Ovary (tissue), 3 donors: ENCODE results near the gene CDHR2.

Source experiments
- EP300 ChIP-seq: sonication (generic); formaldehyde crosslinking; IDR thresholded peaks from one replicate; pipeline ENCODE4 v1.6.1; 2017; ENCODE audit warnings: antibody characterized with exemption
- TF ChIP-seq, protein P1 (sequence below), 3 donors: fragments of 450-650 bp in 2 of 3; fragments of 200-600 bp in 1 of 3; IDR thresholded peaks; one replicate each; pipeline versions ENCODE4 v1.5.1 to v1.8.0; 2016 to 2022; ENCODE audit warnings: antibody characterized with exemption in 3 of 3, mild to moderate bottlenecking in 1 of 3
- donor health status: DM: no; HTN: no; CAD: no.

DNA sequence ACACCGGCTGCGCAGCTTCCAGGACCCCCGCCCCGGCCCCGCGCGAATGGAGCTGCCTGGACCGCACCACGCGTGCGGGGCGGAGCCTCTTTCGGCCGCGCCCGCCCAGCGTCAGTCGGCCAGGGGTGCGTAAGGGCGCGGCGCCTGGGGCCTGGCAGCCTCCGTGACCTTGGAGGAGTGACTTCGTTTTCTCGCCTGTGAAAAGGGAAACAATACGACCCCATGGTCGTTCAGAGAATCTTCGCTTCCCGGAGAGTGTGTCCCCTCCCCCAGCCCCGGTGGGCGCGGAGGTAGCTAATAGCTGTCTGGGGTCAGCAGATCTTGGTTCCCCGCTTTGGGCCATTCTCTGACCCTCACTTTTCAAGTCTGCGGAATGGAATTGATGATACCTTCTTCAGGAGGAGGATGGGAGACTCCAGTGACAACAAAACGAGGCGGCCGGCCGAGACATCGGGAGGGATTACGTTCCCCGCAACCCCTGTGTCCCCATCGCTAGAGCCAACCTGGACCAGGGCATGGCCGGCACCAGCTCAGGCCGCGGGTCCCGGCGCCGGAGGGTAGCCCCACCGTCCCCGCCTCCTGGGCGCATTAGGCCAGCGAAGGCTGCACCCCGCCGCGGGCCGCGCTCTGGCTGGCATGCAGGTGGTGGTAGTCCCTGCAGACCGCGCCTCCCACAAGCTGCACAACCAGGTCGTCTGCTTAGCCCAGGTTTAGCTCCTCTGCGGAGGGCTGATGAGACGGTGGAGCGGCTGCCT is 5.5 kb upstream of the CDHR2 start:
- TF ChIP-seq, protein P1, sequence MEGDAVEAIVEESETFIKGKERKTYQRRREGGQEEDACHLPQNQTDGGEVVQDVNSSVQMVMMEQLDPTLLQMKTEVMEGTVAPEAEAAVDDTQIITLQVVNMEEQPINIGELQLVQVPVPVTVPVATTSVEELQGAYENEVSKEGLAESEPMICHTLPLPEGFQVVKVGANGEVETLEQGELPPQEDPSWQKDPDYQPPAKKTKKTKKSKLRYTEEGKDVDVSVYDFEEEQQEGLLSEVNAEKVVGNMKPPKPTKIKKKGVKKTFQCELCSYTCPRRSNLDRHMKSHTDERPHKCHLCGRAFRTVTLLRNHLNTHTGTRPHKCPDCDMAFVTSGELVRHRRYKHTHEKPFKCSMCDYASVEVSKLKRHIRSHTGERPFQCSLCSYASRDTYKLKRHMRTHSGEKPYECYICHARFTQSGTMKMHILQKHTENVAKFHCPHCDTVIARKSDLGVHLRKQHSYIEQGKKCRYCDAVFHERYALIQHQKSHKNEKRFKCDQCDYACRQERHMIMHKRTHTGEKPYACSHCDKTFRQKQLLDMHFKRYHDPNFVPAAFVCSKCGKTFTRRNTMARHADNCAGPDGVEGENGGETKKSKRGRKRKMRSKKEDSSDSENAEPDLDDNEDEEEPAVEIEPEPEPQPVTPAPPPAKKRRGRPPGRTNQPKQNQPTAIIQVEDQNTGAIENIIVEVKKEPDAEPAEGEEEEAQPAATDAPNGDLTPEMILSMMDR (IDR thresholded peaks at IDR 0.05) = no peak
- no peak for TF ChIP-seq EP300
